ENCODE measurements around the gene UCK2. TPM values are rescaled to one million over a fixed set of nuclear protein-coding genes. Genes with fewer than 3 reads are reported as not detected.

UCK2 gene
- total RNA-seq, 1 experiment from 2014 or later = 77.9 TPM

GRCh38 chr1:165842671-165843129, 15.3 kb downstream of the UCK2 start:
- H2BK12ac ChIP-seq (ENCODE audit: insufficient read length, low read depth, low read length) = no peak overlapping the region
- no peak overlapping the region for H4K8ac ChIP-seq (replicated peaks; ENCODE audit: insufficient read length, low read depth, low read length)
- H3K14ac ChIP-seq (ENCODE audit: insufficient read depth, low read length) = no peak overlapping the region
- H3K4me2 ChIP-seq (ENCODE audit: insufficient read depth, insufficient read length, low read length) = no peak overlapping the region
- no peak overlapping the region for H3T11ph ChIP-seq (ENCODE audit: low read length)
- no peak overlapping the region for H3K23ac ChIP-seq (ENCODE audit: insufficient read length, low read depth, low read length)
- H4K20me1 ChIP-seq (ENCODE audit: control insufficient read depth, insufficient read depth, insufficient read length) = no peaks in the 10 kb centered on the region
- Mint-ChIP-seq H3K4me1 (peaks cover 44 to 49% of the 10 kb centered on the region in 2 experiments), H3K27me3 (ENCODE audit: low read depth) (no peaks in the 10 kb centered on the region), H3K4me3 (no peak overlapping the region), H3K27ac (0 out of 7 replicates have a peak overlapping the region, but pooled peaks of 1 of the 3 experiments have one; percentile 20), H3K36me3 (ENCODE audit: insufficient read depth in 1 of 3, low read depth in 3 of 3) (peaks cover 0 to 12% (median 4%) of the 10 kb centered on the region in 3 experiments), H3K9me3 (no peaks in the 10 kb centered on the region)
- no peak overlapping the region for H2AFZ ChIP-seq (ENCODE audit: low read length)
- H3K9me3 ChIP-seq (ENCODE audit: control insufficient read depth, low read depth, low read length) = no peaks in the 10 kb centered on the region
- peaks cover 7% of the 10 kb centered on the region; the same call in 1 of the 2 replicates for H3K4me1 ChIP-seq (ENCODE audit: insufficient read depth, low read length)
- no peak overlapping the region for H4K5ac ChIP-seq (ENCODE audit: insufficient read length, low read depth, low read length)
- no peak overlapping the region for H4K91ac ChIP-seq (ENCODE audit: insufficient read length, low read depth, low read length)
- no peak overlapping the region for H3K18ac ChIP-seq (ENCODE audit: insufficient read length, low read depth, low read length)
- H2BK5ac ChIP-seq (ENCODE audit: insufficient read length, low read length) = no peak overlapping the region
- no peaks in the 10 kb centered on the region for H3K27me3 ChIP-seq (ENCODE audit: insufficient read depth, low read length)
- TF ChIP-seq, protein P1, sequence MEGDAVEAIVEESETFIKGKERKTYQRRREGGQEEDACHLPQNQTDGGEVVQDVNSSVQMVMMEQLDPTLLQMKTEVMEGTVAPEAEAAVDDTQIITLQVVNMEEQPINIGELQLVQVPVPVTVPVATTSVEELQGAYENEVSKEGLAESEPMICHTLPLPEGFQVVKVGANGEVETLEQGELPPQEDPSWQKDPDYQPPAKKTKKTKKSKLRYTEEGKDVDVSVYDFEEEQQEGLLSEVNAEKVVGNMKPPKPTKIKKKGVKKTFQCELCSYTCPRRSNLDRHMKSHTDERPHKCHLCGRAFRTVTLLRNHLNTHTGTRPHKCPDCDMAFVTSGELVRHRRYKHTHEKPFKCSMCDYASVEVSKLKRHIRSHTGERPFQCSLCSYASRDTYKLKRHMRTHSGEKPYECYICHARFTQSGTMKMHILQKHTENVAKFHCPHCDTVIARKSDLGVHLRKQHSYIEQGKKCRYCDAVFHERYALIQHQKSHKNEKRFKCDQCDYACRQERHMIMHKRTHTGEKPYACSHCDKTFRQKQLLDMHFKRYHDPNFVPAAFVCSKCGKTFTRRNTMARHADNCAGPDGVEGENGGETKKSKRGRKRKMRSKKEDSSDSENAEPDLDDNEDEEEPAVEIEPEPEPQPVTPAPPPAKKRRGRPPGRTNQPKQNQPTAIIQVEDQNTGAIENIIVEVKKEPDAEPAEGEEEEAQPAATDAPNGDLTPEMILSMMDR (conservative IDR thresholded peaks at IDR 0.05) = no peak
- no peak for DNase-seq
- no peak overlapping the region for H2BK15ac ChIP-seq (ENCODE audit: low read depth, low read length)
- H3K4ac ChIP-seq (ENCODE audit: low read depth, low read length) = no peak overlapping the region
- no CpG with 5 or more reads among the region's 5 CpGs for WGBS (ENCODE audit: extremely low coverage, insufficient read length, low lambda C conversion rate)
- H2AK5ac ChIP-seq (ENCODE audit: insufficient read length, low read length) = no peak overlapping the region
- no peak overlapping the region for H3K27ac ChIP-seq (ENCODE audit: insufficient read length, low read depth, low read length)
- peaks cover 84% of the 10 kb centered on the region for H3K79me2 ChIP-seq (ENCODE audit: insufficient read depth, low read length)
- no peak overlapping the region for H3K56ac ChIP-seq (ENCODE audit: insufficient read length, low read depth, low read length)
- H3K23me2 ChIP-seq (ENCODE audit: insufficient read length, low read depth, low read length, poor library complexity, severe bottlenecking) = no peaks in the 10 kb centered on the region
- H3K9ac ChIP-seq (ENCODE audit: extremely low read depth, insufficient read length, low read length) = no peak overlapping the region
- no peak overlapping the region for H2BK120ac ChIP-seq (ENCODE audit: low read depth, low read length, poor library complexity, severe bottlenecking)
- H3K79me1 ChIP-seq (ENCODE audit: insufficient read depth, low read depth, low read length, poor library complexity, severe bottlenecking) = peaks cover 4% of the 10 kb centered on the region
- H2BK20ac ChIP-seq (ENCODE audit: low read depth, low read length, poor library complexity, severe bottlenecking) = no peak overlapping the region
